Endothelial cell of umbilical vein (primary cell): ENCODE measurements around the gene GABBR2. TPM values are rescaled to one million over a fixed set of nuclear protein-coding genes. Genes with fewer than 3 reads are reported as not detected.

Experiments
- BruUV-seq: library from RNA; stranded (reverse); fragments of 400-500 nt; replicated peaks from 2 replicates; lab custom pipeline; 2021; lab: Mats Ljungman, UMichigan
- CTCF ChIA-PET: fragments of 300-600, 350-600 bp; sonication (Branson Sonifier 250); formaldehyde crosslinking; loops from one replicate; lab custom pipeline; 2021; ENCODE audit warnings: antibody characterized with exemption, inconsistent platforms; lab: Charles Lee
- POLR2A ChIA-PET: fragments of 300-600, 350-600 bp; sonication (Branson Sonifier 250); formaldehyde crosslinking; loops from one replicate; lab custom pipeline; 2021; ENCODE audit warnings: antibody characterized with exemption, inconsistent platforms; lab: Charles Lee
- DNase-seq: peaks from one replicate; pipeline ENCODE4 v3.0.0-alpha.2; 2011; ENCODE audit warnings: low read depth, low spot score
- FAIRE-seq: peaks from 2 replicates; lab custom pipeline; 2011; peaks lifted over from hg19 to GRCh38; lab: Jason Lieb, UNC
- H2AFZ ChIP-seq: 2 replicates; pipeline ENCODE4 v1.6.0; 2012; ENCODE audit warnings: low read depth, low read length, control low read depth, inconsistent platforms
- H3K27ac ChIP-seq: 2 replicates; pipeline ENCODE4 v1.5.1; 2011; ENCODE audit warnings: low read depth, mild to moderate bottlenecking, control low read depth, low read length, moderate library complexity; ENCODE audit not compliant: insufficient read depth
- H3K27me3 ChIP-seq, 2 experiments: 2 replicates each; pipeline versions ENCODE4 v1.6.0 to v1.6.1; 2011; ENCODE audit warnings: low read length in 2 of 2, mixed read lengths in 1 of 2; ENCODE audit not compliant: control insufficient read depth in 2 of 2, insufficient read depth in 2 of 2
- H3K36me3 ChIP-seq, 2 experiments: 2 replicates in 1 of 2; 3 replicates in 1 of 2; pipeline ENCODE4 v1.5.1; 2011; ENCODE audit warnings: low read length in 2 of 2, mild to moderate bottlenecking in 1 of 2, moderate library complexity in 1 of 2; ENCODE audit not compliant: control insufficient read depth in 2 of 2, insufficient read depth in 2 of 2; ENCODE audit errors: extremely low read depth in 1 of 2
- H3K4me1 ChIP-seq: 3 replicates; pipeline ENCODE4 v1.5.1; 2011; ENCODE audit warnings: mild to moderate bottlenecking, low read length; ENCODE audit not compliant: control insufficient read depth, insufficient read depth; ENCODE audit errors: extremely low read depth
- H3K4me2 ChIP-seq: 2 replicates; pipeline ENCODE4 v1.6.1; 2011; ENCODE audit warnings: low read length, control low read depth, mixed read lengths; ENCODE audit not compliant: insufficient read depth
- H3K4me3 ChIP-seq, 3 experiments: fragments of 200-600 bp in 1 of 3; sonication (generic), shearing (Covaris generic) in 1 of 3; replicated peaks in 1 of 3; 2 replicates each; pipeline ENCODE4 v1.5.1; 2011 to 2016; ENCODE audit warnings: control low read depth in 3 of 3, low read length in 3 of 3, mild to moderate bottlenecking in 2 of 3, inconsistent platforms in 1 of 3, low read depth in 1 of 3, moderate library complexity in 1 of 3; ENCODE audit not compliant: insufficient read depth in 1 of 3
- H3K79me2 ChIP-seq: 2 replicates; pipeline ENCODE4 v1.6.0; 2012; ENCODE audit warnings: low read length, inconsistent platforms; ENCODE audit not compliant: control insufficient read depth, insufficient read depth
- H3K9ac ChIP-seq: replicated peaks from 2 replicates; pipeline ENCODE3; 2011; ENCODE audit warnings: low read length, control low read depth; ENCODE audit not compliant: insufficient read depth; ENCODE audit errors: extremely low read depth
- H3K9me1 ChIP-seq: replicated peaks from 3 replicates; pipeline ENCODE4 v1.6.0; 2011; ENCODE audit warnings: mild to moderate bottlenecking, low read length; ENCODE audit not compliant: control insufficient read depth, insufficient read depth; ENCODE audit errors: extremely low read depth
- H3K9me3 ChIP-seq: replicated peaks from 2 replicates; pipeline ENCODE4 v1.5.1; 2012; ENCODE audit warnings: low read length, inconsistent platforms; ENCODE audit not compliant: control insufficient read depth, insufficient read depth
- H4K20me1 ChIP-seq: replicated peaks from 2 replicates; pipeline ENCODE3; 2011; ENCODE audit warnings: mild to moderate bottlenecking, low read length; ENCODE audit not compliant: control insufficient read depth, insufficient read depth; ENCODE audit errors: extremely low read depth
- EZH2 ChIP-seq: IDR thresholded peaks from 2 replicates; pipeline ENCODE4 v1.6.1; 2012; ENCODE audit warnings: borderline replicate concordance, low read depth, mild to moderate bottlenecking, moderate library complexity, low read length, inconsistent platforms; ENCODE audit not compliant: severe bottlenecking
- FOS ChIP-seq: IDR thresholded peaks from 2 replicates; pipeline ENCODE4 v1.6.1; 2011; ENCODE audit warnings: mild to moderate bottlenecking, low read length, moderate library complexity, borderline replicate concordance; ENCODE audit not compliant: insufficient read depth
- GATA2 ChIP-seq: IDR thresholded peaks from 2 replicates; pipeline ENCODE4 v1.7.0; 2011; ENCODE audit warnings: low read depth, mild to moderate bottlenecking, moderate library complexity, mixed read lengths, low read length; ENCODE audit not compliant: insufficient read length, insufficient read depth
- JUN ChIP-seq: IDR thresholded peaks from 2 replicates; pipeline ENCODE4 v1.6.1; 2011; ENCODE audit warnings: borderline replicate concordance, low read depth; ENCODE audit not compliant: insufficient read length, insufficient read depth
- MYC ChIP-seq: IDR thresholded peaks from one replicate; pipeline ENCODE4 v1.6.1; 2011; ENCODE audit warnings: mild to moderate bottlenecking, low read depth, low read length
- POLR2A ChIP-seq: IDR thresholded peaks from 2 replicates; pipeline ENCODE4 v1.6.1; 2012; ENCODE audit warnings: low read depth, mild to moderate bottlenecking, control low read depth, low read length
- POLR2AphosphoS5 ChIP-seq: IDR thresholded peaks from 2 replicates; pipeline ENCODE4 v1.6.1; 2012; ENCODE audit warnings: low read depth, mild to moderate bottlenecking, control low read depth, low read length, moderate library complexity; ENCODE audit not compliant: insufficient read depth
- dilution Hi-C: fragments of 300-500 bp; cut with MboI; formaldehyde crosslinking; loops from one replicate; pipeline ENCODE4 v1.15.0; 2019; ENCODE audit warnings: low sequenced_read_pairs; ENCODE audit not compliant: extremely low pct_ligation_motif_present
- intact Hi-C: fragments of 100-400 bp; cut with micrococcal nuclease; formaldehyde crosslinking; loops from one replicate; pipeline ENCODE4 v1.10.0; 2022
- polyA plus RNA-seq, 4 experiments: library from polyadenylated mRNA; depleted of rRNA in 3 of 4; stranded (reverse) in 3 of 4; unstranded in 1 of 4; fragments of >200 nt; gene quantifications; 2 replicates each; pipeline versions ENCODE4 v1.2.1 to v1.2.3, GENCODE V29; 2011 to 2012; ENCODE audit warnings: missing spikeins in 1 of 4
- total RNA-seq: library from RNA; stranded (reverse); gene quantifications from 2 replicates; pipeline ENCODE4 v1.2.3, GENCODE V29; 2021
- TF ChIP-seq, protein P1 (sequence below): IDR thresholded peaks from 2 replicates; pipeline ENCODE4 v1.6.1; 2011; ENCODE audit not compliant: insufficient read depth, insufficient read length
- TF ChIP-seq, protein P2 (sequence below), 2 donors: IDR thresholded peaks; 1 replicate in 1 of 2; 2 replicates in 1 of 2; pipeline ENCODE4 v1.5.1; 2011; ENCODE audit warnings: low read length in 2 of 2, mild to moderate bottlenecking in 2 of 2, moderate library complexity in 2 of 2, control low read depth in 1 of 2, inconsistent platforms in 1 of 2, low read depth in 1 of 2; ENCODE audit not compliant: insufficient read depth in 1 of 2; ENCODE audit errors: extremely low read depth in 1 of 2

The GABBR2 gene
- total and polyA plus RNA-seq, 2 donors (not counting 3 experiments of a cell fraction or from before 2014, with no cell fraction given) = 1.1 to 9.2 TPM

DNA sequence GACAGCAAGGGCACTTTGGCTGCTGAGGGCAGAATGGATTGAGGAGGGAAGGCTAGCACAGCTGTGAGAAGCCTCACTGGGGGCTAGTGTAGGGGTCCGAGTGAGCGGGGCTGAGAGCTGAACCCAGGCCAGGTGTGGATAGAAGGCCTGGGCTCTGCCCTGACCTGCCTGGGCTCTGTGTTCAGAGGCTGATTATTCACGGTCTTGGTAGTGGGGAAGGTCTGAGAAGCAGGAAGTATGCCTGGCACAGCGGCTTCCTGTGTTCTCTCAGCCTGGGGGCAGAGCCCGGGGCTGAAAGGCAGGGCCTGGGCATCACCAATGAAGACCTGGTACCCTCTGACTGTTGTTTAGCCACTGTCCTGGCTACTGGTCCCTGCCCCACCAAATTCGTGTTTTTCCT, 316.9 kb downstream of the GABBR2 start:
- no peaks in the 10 kb centered on the region for H3K9me3 ChIP-seq
- CTCF ChIA-PET = interaction anchor here (1.1 kb wide), 1 partner anchor 18 kb away, joined by 3 read pairs; no protein-coding TSS in a partner anchor
- POLR2A ChIA-PET = no interaction called here
- no peaks in the 10 kb centered on the region for H3K79me2 ChIP-seq
- H4K20me1 ChIP-seq = no peaks in the 10 kb centered on the region
- no peaks in the 10 kb centered on the region for H3K9me1 ChIP-seq
- BruUV-seq = no TSS peak
- peak overlapping the region; percentile 61 for H2AFZ ChIP-seq
- DNase-seq (peak; percentile 16), FAIRE-seq (peak; percentile 24)
- intact Hi-C loops (no loop called here), dilution Hi-C loops (no loop called here)
- TF ChIP-seq GATA2 = no peak
- TF ChIP-seq MYC = no peak
- TF ChIP-seq POLR2AphosphoS5 = no peak
- no peak for TF ChIP-seq POLR2A
- no peak for TF ChIP-seq JUN
- no peak for TF ChIP-seq FOS
- TF ChIP-seq, protein P1, sequence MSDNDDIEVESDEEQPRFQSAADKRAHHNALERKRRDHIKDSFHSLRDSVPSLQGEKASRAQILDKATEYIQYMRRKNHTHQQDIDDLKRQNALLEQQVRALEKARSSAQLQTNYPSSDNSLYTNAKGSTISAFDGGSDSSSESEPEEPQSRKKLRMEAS = no peak
- no peak for TF ChIP-seq EZH2
- TF ChIP-seq, protein P2, sequence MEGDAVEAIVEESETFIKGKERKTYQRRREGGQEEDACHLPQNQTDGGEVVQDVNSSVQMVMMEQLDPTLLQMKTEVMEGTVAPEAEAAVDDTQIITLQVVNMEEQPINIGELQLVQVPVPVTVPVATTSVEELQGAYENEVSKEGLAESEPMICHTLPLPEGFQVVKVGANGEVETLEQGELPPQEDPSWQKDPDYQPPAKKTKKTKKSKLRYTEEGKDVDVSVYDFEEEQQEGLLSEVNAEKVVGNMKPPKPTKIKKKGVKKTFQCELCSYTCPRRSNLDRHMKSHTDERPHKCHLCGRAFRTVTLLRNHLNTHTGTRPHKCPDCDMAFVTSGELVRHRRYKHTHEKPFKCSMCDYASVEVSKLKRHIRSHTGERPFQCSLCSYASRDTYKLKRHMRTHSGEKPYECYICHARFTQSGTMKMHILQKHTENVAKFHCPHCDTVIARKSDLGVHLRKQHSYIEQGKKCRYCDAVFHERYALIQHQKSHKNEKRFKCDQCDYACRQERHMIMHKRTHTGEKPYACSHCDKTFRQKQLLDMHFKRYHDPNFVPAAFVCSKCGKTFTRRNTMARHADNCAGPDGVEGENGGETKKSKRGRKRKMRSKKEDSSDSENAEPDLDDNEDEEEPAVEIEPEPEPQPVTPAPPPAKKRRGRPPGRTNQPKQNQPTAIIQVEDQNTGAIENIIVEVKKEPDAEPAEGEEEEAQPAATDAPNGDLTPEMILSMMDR (IDR thresholded peaks at IDR 0.05; ENCODE audit: extremely low read depth in 1 of 2, insufficient read depth in 1 of 2, low read depth in 1 of 2, low read length in 2 of 2) = no peak
- no peak overlapping the region for H3K27ac ChIP-seq
- H3K4me2 ChIP-seq = no peak overlapping the region
- H3K4me3 ChIP-seq = no peak overlapping the region
- H3K9ac ChIP-seq = no peak overlapping the region
- peaks cover 5% of the 10 kb centered on the region for H3K4me1 ChIP-seq
- H3K36me3 ChIP-seq = no peaks in the 10 kb centered on the region
- H3K27me3 ChIP-seq = no peaks in the 10 kb centered on the region
